ENCODE data around the gene EPHA4. TPM values are rescaled to one million over a fixed set of nuclear protein-coding genes. Genes with fewer than 3 reads are reported as not detected.

Gene EPHA4
- total RNA-seq, 1 experiment from 2014 or later, result 3.4 TPM

- intact Hi-C loops (cut with micrococcal nuclease; ENCODE audit: unreplicated experiment), result no loop called here
- in situ Hi-C loops (cut with HindIII; ENCODE audit: low pct_unique_long_range_greater_than_20kb, low sequenced_read_pairs), result no loop called here
- ATAC-seq, result no peak
These were observed 2.7 kb downstream of the EPHA4 start for GRCh38 chr2:221569425-221569845.

GRCh38 chr2:221568299-221568698 lies 3.8 kb downstream of the EPHA4 start:
- Histone ChIP-seq H3K36me3 (ENCODE audit: control insufficient read depth, insufficient read depth, low read length) (no peaks in the 10 kb centered on the region; the same call in 1 of the 2 replicates), H3K9me3 (ENCODE audit: control insufficient read depth, insufficient read depth, low read depth, low read length) (no peaks in the 10 kb centered on the region), H3K4me1 (ENCODE audit: control insufficient read depth, insufficient read depth, low read length) (no peaks in the 10 kb centered on the region), H3K27ac (ENCODE audit: low read length) (no peak overlapping the region), H3K4me3 (ENCODE audit: low read depth in 2 of 2, low read length in 2 of 2) (no peak overlapping the region), H3K27me3 (ENCODE audit: control insufficient read depth, insufficient read depth, low read length) (peaks cover 9% of the 10 kb centered on the region; the same call in 1 of the 2 replicates)
- BruUV-seq (replicated peaks), result no TSS peak
- TF ChIP-seq SIN3A (IDR thresholded peaks at IDR 0.05; ENCODE audit: borderline replicate concordance, insufficient read depth, low read depth, low read length), result no peak
- no peak for TF ChIP-seq REST (IDR thresholded peaks at IDR 0.05; ENCODE audit: insufficient read depth in 1 of 2, low read depth in 2 of 2, low read length in 1 of 2)
- TF ChIP-seq, protein P1, sequence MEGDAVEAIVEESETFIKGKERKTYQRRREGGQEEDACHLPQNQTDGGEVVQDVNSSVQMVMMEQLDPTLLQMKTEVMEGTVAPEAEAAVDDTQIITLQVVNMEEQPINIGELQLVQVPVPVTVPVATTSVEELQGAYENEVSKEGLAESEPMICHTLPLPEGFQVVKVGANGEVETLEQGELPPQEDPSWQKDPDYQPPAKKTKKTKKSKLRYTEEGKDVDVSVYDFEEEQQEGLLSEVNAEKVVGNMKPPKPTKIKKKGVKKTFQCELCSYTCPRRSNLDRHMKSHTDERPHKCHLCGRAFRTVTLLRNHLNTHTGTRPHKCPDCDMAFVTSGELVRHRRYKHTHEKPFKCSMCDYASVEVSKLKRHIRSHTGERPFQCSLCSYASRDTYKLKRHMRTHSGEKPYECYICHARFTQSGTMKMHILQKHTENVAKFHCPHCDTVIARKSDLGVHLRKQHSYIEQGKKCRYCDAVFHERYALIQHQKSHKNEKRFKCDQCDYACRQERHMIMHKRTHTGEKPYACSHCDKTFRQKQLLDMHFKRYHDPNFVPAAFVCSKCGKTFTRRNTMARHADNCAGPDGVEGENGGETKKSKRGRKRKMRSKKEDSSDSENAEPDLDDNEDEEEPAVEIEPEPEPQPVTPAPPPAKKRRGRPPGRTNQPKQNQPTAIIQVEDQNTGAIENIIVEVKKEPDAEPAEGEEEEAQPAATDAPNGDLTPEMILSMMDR (IDR thresholded peaks at IDR 0.05), result no peak
- no peak for TF ChIP-seq POLR2AphosphoS5 (IDR thresholded peaks at IDR 0.05; ENCODE audit: low read depth, low read length)
- TF ChIP-seq TCF7L2 (IDR thresholded peaks at IDR 0.05; ENCODE audit: low read depth, low read length), result no peak
- intact Hi-C loops (cut with micrococcal nuclease; ENCODE audit: unreplicated experiment) (no loop called here), in situ Hi-C loops (cut with HindIII; ENCODE audit: low pct_unique_long_range_greater_than_20kb, low sequenced_read_pairs) (no loop called here)
- ATAC-seq (no peak), DNase-seq (ENCODE audit: low read depth, low spot score) (no peak)
- ChIA-PET POLR2A (no interaction called here), CTCF (no interaction called here)

More at GRCh38 chr2:221569425-221569845, 2.7 kb downstream of the EPHA4 start:
- CTCF ChIA-PET, result no interaction called here
- TF ChIP-seq TCF7L2 (IDR thresholded peaks at IDR 0.05; ENCODE audit: low read depth, low read length), result no peak
- no peak for TF ChIP-seq POLR2AphosphoS5 (IDR thresholded peaks at IDR 0.05; ENCODE audit: low read depth, low read length)
- TF ChIP-seq, protein P1 (IDR thresholded peaks at IDR 0.05), result no peak
- no peak for TF ChIP-seq REST (IDR thresholded peaks at IDR 0.05; ENCODE audit: insufficient read depth in 1 of 2, low read depth in 2 of 2, low read length in 1 of 2)
- TF ChIP-seq SIN3A (IDR thresholded peaks at IDR 0.05; ENCODE audit: borderline replicate concordance, insufficient read depth, low read depth, low read length), result no peak
- BruUV-seq (replicated peaks), result no TSS peak
- no peaks in the 10 kb centered on the region for H3K9me3 ChIP-seq (ENCODE audit: control insufficient read depth, insufficient read depth, low read depth, low read length)
- H3K27me3 ChIP-seq (ENCODE audit: control insufficient read depth, insufficient read depth, low read length), result peaks cover 13% of the 10 kb centered on the region
- no peak overlapping the region for H3K4me3 ChIP-seq (ENCODE audit: low read depth in 2 of 2, low read length in 2 of 2)
- no peak for DNase-seq (ENCODE audit: low read depth, low spot score)
- H3K4me1 ChIP-seq (ENCODE audit: control insufficient read depth, insufficient read depth, low read length), result peaks cover 6% of the 10 kb centered on the region
- no peaks in the 10 kb centered on the region; the same call in 1 of the 2 replicates for H3K36me3 ChIP-seq (ENCODE audit: control insufficient read depth, insufficient read depth, low read length)
- POLR2A ChIA-PET, result no interaction called here
- H3K27ac ChIP-seq (ENCODE audit: low read length), result no peak overlapping the region

Measured in Panc1 (cell line).